Central memory CD8-positive, alpha-beta T cell (primary cell): ENCODE measurements around the gene PEX1.
A peak's percentile ranks its signal among the peaks of the same experiment; 100 is the strongest.
"Not testable (repeated sequence)": the region's sequence is repeated elsewhere in the genome, so short reads cannot be mapped to it uniquely, and the experiment has no call there.

ENCODE experiments used
- ATAC-seq: fragments of 150-1000 bp; cut with Tn5 transposase; replicated peaks from 2 replicates; pipeline ENCODE4 v1.10.0; 2022; ENCODE audit warnings: mild to moderate bottlenecking, moderate FRiP score, moderate number of reproducible peaks; ENCODE audit not compliant: poor library complexity, severe bottlenecking; ENCODE audit errors: extremely low read depth
- DNase-seq, 2 donors: peaks; one replicate each; pipeline ENCODE4 v3.0.0; 2021; ENCODE audit warnings: low spot score in 2 of 2
- H3K27ac Mint-ChIP-seq: one replicate; pipeline ENCODE4 v1.8.0; 2022; ENCODE audit warnings: low read depth, mild to moderate bottlenecking, moderate library complexity, mixed read lengths
- H3K27me3 Mint-ChIP-seq: one replicate; pipeline ENCODE4 v1.8.0; 2022; ENCODE audit warnings: mixed read lengths
- H3K36me3 Mint-ChIP-seq: one replicate; pipeline ENCODE4 v1.8.0; 2022; ENCODE audit warnings: mild to moderate bottlenecking, moderate library complexity, mixed read lengths; ENCODE audit not compliant: insufficient read depth
- H3K4me1 Mint-ChIP-seq: one replicate; pipeline ENCODE4 v1.8.0; 2022; ENCODE audit warnings: mixed read lengths
- H3K4me3 Mint-ChIP-seq: one replicate; pipeline ENCODE4 v1.8.0; 2022; ENCODE audit warnings: mild to moderate bottlenecking, moderate library complexity, mixed read lengths
- H3K9me3 Mint-ChIP-seq: one replicate; pipeline ENCODE4 v1.8.0; 2022; ENCODE audit warnings: mixed read lengths

PEX1 gene

GRCh38 chr7:92489634-92490033, 38.7 kb downstream of the PEX1 start:
- Mint-ChIP-seq H3K4me3 (no peak overlapping the region), H3K36me3 (peaks cover 38% of the 10 kb centered on the region), H3K27ac (peak overlapping the region; percentile 35), H3K27me3 (no peaks in the 10 kb centered on the region), H3K9me3 (no peaks in the 10 kb centered on the region), H3K4me1 (no peaks in the 10 kb centered on the region)
- no peak for DNase-seq
- no peak for ATAC-seq

GRCh38 chr7:92487804-92488203, 40.5 kb downstream of the PEX1 start:
- no peaks in the 10 kb centered on the region for H3K27me3 Mint-ChIP-seq
- no peaks in the 10 kb centered on the region for H3K9me3 Mint-ChIP-seq
- no peak for ATAC-seq
- no peak overlapping the region for H3K27ac Mint-ChIP-seq
- no peaks in the 10 kb centered on the region for H3K4me1 Mint-ChIP-seq
- no peak for DNase-seq
- H3K36me3 Mint-ChIP-seq = peaks cover 30% of the 10 kb centered on the region
- H3K4me3 Mint-ChIP-seq = no peak overlapping the region

GRCh38 chr7:92485974-92486373, 42.3 kb downstream of the PEX1 start:
- no peak for DNase-seq
- H3K27me3 Mint-ChIP-seq = no peaks in the 10 kb centered on the region
- no peaks in the 10 kb centered on the region for H3K4me1 Mint-ChIP-seq
- H3K36me3 Mint-ChIP-seq = peaks cover 18% of the 10 kb centered on the region
- ATAC-seq = no peak
- no peak overlapping the region for H3K27ac Mint-ChIP-seq
- no peaks in the 10 kb centered on the region for H3K9me3 Mint-ChIP-seq
- H3K4me3 Mint-ChIP-seq = no peak overlapping the region

- H3K4me3 Mint-ChIP-seq = no peak overlapping the region
- H3K4me1 Mint-ChIP-seq = no peaks in the 10 kb centered on the region
- H3K36me3 Mint-ChIP-seq = peaks cover 13% of the 10 kb centered on the region
- H3K27me3 Mint-ChIP-seq = no peaks in the 10 kb centered on the region
- DNase-seq = no peak
- H3K9me3 Mint-ChIP-seq = no peaks in the 10 kb centered on the region
- no peak overlapping the region for H3K27ac Mint-ChIP-seq
- ATAC-seq = no peak
Observed at GRCh38 chr7:92485267-92485892, 42.9 kb downstream of the PEX1 start.

- H3K4me3 Mint-ChIP-seq, ATAC-seq, H3K4me1 Mint-ChIP-seq, DNase-seq, H3K36me3 Mint-ChIP-seq, H3K27me3 Mint-ChIP-seq, H3K27ac Mint-ChIP-seq, H3K9me3 Mint-ChIP-seq: not testable (repeated sequence)
Observed at GRCh38 chr7:92484226-92484625, 44.1 kb downstream of the PEX1 start.

GRCh38 chr7:92483624-92484023, 44.7 kb downstream of the PEX1 start:
- H3K27ac Mint-ChIP-seq, H3K4me1 Mint-ChIP-seq, ATAC-seq, H3K4me3 Mint-ChIP-seq, H3K27me3 Mint-ChIP-seq, H3K9me3 Mint-ChIP-seq, DNase-seq, H3K36me3 Mint-ChIP-seq: not testable (repeated sequence)

GRCh38 chr7:92479146-92479545, 49.2 kb downstream of the PEX1 start:
- H3K4me1 Mint-ChIP-seq, H3K9me3 Mint-ChIP-seq, H3K4me3 Mint-ChIP-seq, H3K36me3 Mint-ChIP-seq, H3K27ac Mint-ChIP-seq, DNase-seq, H3K27me3 Mint-ChIP-seq, ATAC-seq: not testable (repeated sequence)

- DNase-seq = no peak
- no peaks in the 10 kb centered on the region for H3K9me3 Mint-ChIP-seq
Observed at GRCh38 chr7:92478711-92479110, 49.6 kb downstream of the PEX1 start.

GRCh38 chr7:92478095-92478494, 50.2 kb downstream of the PEX1 start:
- no peaks in the 10 kb centered on the region for H3K36me3 Mint-ChIP-seq
- no peak overlapping the region for H3K4me3 Mint-ChIP-seq

More at GRCh38 chr7:92478711-92479110, 49.6 kb downstream of the PEX1 start:
- Mint-ChIP-seq H3K4me3 (no peak overlapping the region), H3K4me1 (no peaks in the 10 kb centered on the region), H3K36me3 (no peaks in the 10 kb centered on the region), H3K27me3 (no peaks in the 10 kb centered on the region), H3K27ac (no peak overlapping the region)
- no peak for ATAC-seq

GRCh38 chr7:92477681-92478080, 50.6 kb downstream of the PEX1 start, which contains the start of gene ERVW-1:
TSS of gene ERVW-1 (minus strand) at chr7:92477946. CDS start at chr7:92470381, 7,565 bp downstream.
- not testable (repeated sequence) for ATAC-seq, H3K27ac Mint-ChIP-seq, H3K27me3 Mint-ChIP-seq

More at GRCh38 chr7:92478095-92478494, 50.2 kb downstream of the PEX1 start:
- H3K27ac Mint-ChIP-seq = no peak overlapping the region
- ATAC-seq = no peak
- H3K27me3 Mint-ChIP-seq = no peaks in the 10 kb centered on the region
- DNase-seq = no peak
- H3K9me3 Mint-ChIP-seq = no peaks in the 10 kb centered on the region
- H3K4me1 Mint-ChIP-seq = no peaks in the 10 kb centered on the region

GRCh38 chr7:92475851-92476590, 52.3 kb downstream of the PEX1 start:
- not testable (repeated sequence) for ATAC-seq, H3K36me3 Mint-ChIP-seq, H3K4me3 Mint-ChIP-seq, H3K9me3 Mint-ChIP-seq, H3K27me3 Mint-ChIP-seq, H3K4me1 Mint-ChIP-seq, DNase-seq, H3K27ac Mint-ChIP-seq

More at GRCh38 chr7:92477681-92478080, 50.6 kb downstream of the PEX1 start, which contains the start of gene ERVW-1:
- not testable (repeated sequence) for H3K36me3 Mint-ChIP-seq, DNase-seq, H3K4me1 Mint-ChIP-seq, H3K4me3 Mint-ChIP-seq, H3K9me3 Mint-ChIP-seq

- H3K36me3 Mint-ChIP-seq, DNase-seq, H3K4me3 Mint-ChIP-seq, H3K27me3 Mint-ChIP-seq, H3K27ac Mint-ChIP-seq, H3K4me1 Mint-ChIP-seq, H3K9me3 Mint-ChIP-seq, ATAC-seq: not testable (repeated sequence)
Observed at GRCh38 chr7:92475261-92475770, 53.0 kb downstream of the PEX1 start.

- DNase-seq, H3K27me3 Mint-ChIP-seq, H3K4me1 Mint-ChIP-seq, H3K4me3 Mint-ChIP-seq, ATAC-seq, H3K9me3 Mint-ChIP-seq, H3K36me3 Mint-ChIP-seq, H3K27ac Mint-ChIP-seq: not testable (repeated sequence)
Observed at GRCh38 chr7:92473989-92474388, 54.3 kb downstream of the PEX1 start.
